Activated CD4-positive, CD25-positive, alpha-beta regulatory T cell treated with anti-CD3 and anti-CD28 coated beads, Interleukin-2, amount 50 U/mL, for 16 hours (primary cell): ENCODE measurements around the gene GOLGA6A.

Experiments
- DNase-seq: peaks from one replicate; pipeline ENCODE4 v3.0.0-alpha.2; 2020; ENCODE audit warnings: low read depth, low spot score

GOLGA6A gene

GRCh38 chr15:74036271-74037170 lies 45.8 kb downstream of the GOLGA6A start:
- DNase-seq = no peak

GRCh38 chr15:74035121-74036017 lies 47.0 kb downstream of the GOLGA6A start:
- no peak for DNase-seq

- no peak for DNase-seq
Measured at GRCh38 chr15:74034206-74034755, 48.1 kb downstream of the GOLGA6A start.

GRCh38 chr15:74032606-74033561 lies 49.5 kb downstream of the GOLGA6A start:
- no peak for DNase-seq

GRCh38 chr15:74032046-74032445 lies 50.3 kb downstream of the GOLGA6A start:
- no peak for DNase-seq

GRCh38 chr15:74028646-74029045 lies 53.7 kb downstream of the GOLGA6A start:
- DNase-seq = no peak

GRCh38 chr15:74027688-74028087 lies 54.7 kb downstream of the GOLGA6A start:
- DNase-seq = no peak

GRCh38 chr15:74025436-74025835 lies 56.9 kb downstream of the GOLGA6A start:
- no peak for DNase-seq

GRCh38 chr15:74024687-74025086 lies 57.7 kb downstream of the GOLGA6A start:
- DNase-seq = no peak

GRCh38 chr15:74022706-74023470 lies 59.5 kb downstream of the GOLGA6A start:
- DNase-seq = no peak
